GM20000 (cell line): Measurements from ENCODE around the gene ITGA5.
"Not testable (repeated sequence)": the region's sequence is repeated elsewhere in the genome, so short reads cannot be mapped to it uniquely, and the experiment has no call there.

Source experiments
- DNase-seq: peaks from one replicate; pipeline ENCODE4 v3.0.0; 2012; ENCODE audit warnings: low spot score
- CTCF ChIP-seq: IDR thresholded peaks from 2 replicates; pipeline ENCODE4 v1.5.1; 2012; ENCODE audit warnings: mild to moderate bottlenecking, control low read depth; ENCODE audit errors: extremely low read depth, missing control alignments

Gene ITGA5

GRCh38 chr12:54356228-54356627 is 62.8 kb downstream of the ITGA5 start:
- no peak for DNase-seq

DNA sequence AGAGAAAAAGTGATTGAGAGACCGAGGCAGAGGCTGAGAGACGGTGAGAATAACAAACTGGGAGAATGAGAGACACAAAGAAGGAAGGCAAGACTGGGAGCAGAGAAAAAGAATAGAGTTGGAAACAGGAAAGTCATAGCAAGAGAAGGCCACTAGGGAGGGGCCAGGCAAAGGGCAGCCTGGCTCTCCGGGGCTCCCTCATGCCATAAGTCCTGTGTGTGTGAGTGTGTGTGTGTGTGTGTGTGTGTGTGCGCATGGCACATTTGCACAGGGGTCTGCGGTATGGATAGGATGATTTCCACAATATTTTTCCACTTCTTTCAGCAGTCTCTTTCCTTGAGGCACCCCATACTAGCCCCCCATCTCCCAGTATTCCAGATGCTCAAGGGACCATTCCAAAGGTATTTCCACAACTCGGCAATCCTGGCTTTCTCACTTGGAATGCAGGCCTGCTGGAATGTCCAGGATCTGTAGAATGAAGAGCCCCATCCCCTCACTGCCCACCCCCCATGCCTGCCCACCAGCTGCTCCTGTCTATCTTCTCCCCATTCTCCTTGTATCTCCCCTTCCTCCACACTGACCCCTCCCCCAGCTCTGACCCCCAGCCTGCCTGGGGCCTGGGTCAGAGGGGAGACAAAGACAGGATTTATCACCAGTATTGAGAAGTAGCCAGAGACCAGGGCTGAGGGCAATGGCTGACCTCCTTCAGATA is 63.8 kb downstream of the ITGA5 start:
- DNase-seq, result no peak
- no peak for TF ChIP-seq CTCF

More at GRCh38 chr12:54356228-54356627, 62.8 kb downstream of the ITGA5 start:
- no peak for TF ChIP-seq CTCF

- not testable (repeated sequence) for DNase-seq
Measured at GRCh38 chr12:54354271-54354670, 64.8 kb downstream of the ITGA5 start.

- no peak for TF ChIP-seq CTCF
- DNase-seq, result no peak
Measured at GRCh38 chr12:54352891-54353874, 65.9 kb downstream of the ITGA5 start.

- TF ChIP-seq CTCF, result no peak
- DNase-seq, result no peak
Measured at GRCh38 chr12:54352022-54352531, 67.0 kb downstream of the ITGA5 start.

GRCh38 chr12:54351341-54351740 is 67.7 kb downstream of the ITGA5 start:
- TF ChIP-seq CTCF, result no peak
- no peak for DNase-seq

DNA sequence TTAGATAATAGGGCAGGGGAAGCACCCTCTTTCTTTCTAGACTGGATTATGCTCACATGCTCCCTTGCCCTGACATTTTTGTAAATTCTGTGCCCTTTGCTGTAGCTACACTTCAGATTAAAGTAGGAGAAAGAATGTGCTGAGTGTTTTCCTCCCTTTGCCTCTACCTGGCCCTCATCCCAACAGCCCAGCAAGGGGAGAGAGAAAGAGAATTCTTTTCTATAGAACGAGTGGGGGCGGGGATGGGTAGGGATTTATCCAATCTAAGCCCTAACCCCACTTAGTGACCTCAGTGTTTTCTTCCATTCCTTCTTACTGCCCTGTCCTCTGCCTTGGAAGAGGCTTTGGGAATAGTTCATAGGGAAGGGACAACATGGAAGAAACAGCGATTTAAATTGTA is 68.3 kb downstream of the ITGA5 start:
- DNase-seq, result no peak

More for the DNA sequence above, 68.3 kb downstream of the ITGA5 start:
- TF ChIP-seq CTCF, result no peak
